A549 (cell line): Measurements from ENCODE around the gene ATP6V0A1. TPM values are rescaled to one million over a fixed set of nuclear protein-coding genes. Genes with fewer than 3 reads are reported as not detected.

Experiments used
- ATAC-seq, 2 experiments: fragments of 200-7000 bp in 1 of 2; fragments of >200 bp in 1 of 2; cut with Nextera tagmentation in 1 of 2; cut with Tn5 transposase in 1 of 2; 3 replicates each; pipeline versions ENCODE4 v1.8.0 to v1.9.1; 2018 to 2020; ENCODE audit warnings: mild to moderate bottlenecking in 1 of 2, moderate library complexity in 1 of 2
- CTCF ChIA-PET: fragments of 300-600 bp; sonication (Branson Sonifier 250); formaldehyde crosslinking; extraction: SDS; loops from one replicate; lab custom pipeline; 2021; ENCODE audit warnings: antibody characterized with exemption, inconsistent platforms; lab: Yijun Ruan, JAX
- POLR2A ChIA-PET: fragments of 350-600 bp; formaldehyde crosslinking; extraction: SDS; loops from one replicate; lab custom pipeline; 2021; ENCODE audit warnings: antibody characterized with exemption, inconsistent platforms; lab: Yijun Ruan, JAX
- DNase-seq, 2 experiments: peaks; one replicate each; pipeline versions ENCODE4 v3.0.0 to v3.0.0-alpha.2; 2011 to 2016; ENCODE audit warnings: low read depth in 1 of 2, low spot score in 1 of 2
- FAIRE-seq: peaks from 2 replicates; lab custom pipeline; 2011; peaks lifted over from hg19 to GRCh38; lab: Jason Lieb, UNC
- H3K27ac ChIP-seq, 2 experiments: fragments of >200 bp; sonication (Bioruptor Twin); formaldehyde crosslinking; 3 replicates each; pipeline ENCODE4 v1.5.1; 2016 to 2017
- H3K4me1 ChIP-seq: fragments of >200 bp; sonication (Bioruptor Twin); formaldehyde crosslinking; 3 replicates; pipeline ENCODE4 v1.6.1; 2016
- H3K4me2 ChIP-seq: fragments of >200 bp; sonication (Bioruptor Twin); formaldehyde crosslinking; 3 replicates; pipeline ENCODE4 v1.6.1; 2016
- H3K4me3 ChIP-seq: fragments of >200 bp; sonication (Bioruptor Twin); formaldehyde crosslinking; 3 replicates; pipeline ENCODE4 v1.5.1; 2016
- H3K9me3 ChIP-seq: fragments of >200 bp; sonication (Bioruptor Twin); formaldehyde crosslinking; 3 replicates; pipeline ENCODE4 v1.6.1; 2016
- CBX2 ChIP-seq: fragments of 200-600 bp; sonication (generic); IDR thresholded peaks from 2 replicates; pipeline ENCODE4 v1.6.1; 2016; ENCODE audit warnings: low read depth, mild to moderate bottlenecking, borderline replicate concordance
- CHD4 ChIP-seq: fragments of 200-600 bp; sonication (generic); IDR thresholded peaks from 2 replicates; pipeline ENCODE4 v1.6.1; 2016; ENCODE audit warnings: antibody characterized with exemption, mild to moderate bottlenecking, borderline replicate concordance
- EHMT2 ChIP-seq: fragments of 200-600 bp; sonication (generic); IDR thresholded peaks from 2 replicates; pipeline ENCODE4 v1.6.1; 2016; ENCODE audit warnings: antibody characterized with exemption, low read depth, mild to moderate bottlenecking, moderate library complexity
- FOSB ChIP-seq: fragments of 250-450 bp; sonication (Bioruptor Pico); IDR thresholded peaks from 2 replicates; pipeline ENCODE4 v1.5.0; 2020; ENCODE audit warnings: mild to moderate bottlenecking, moderate library complexity
- FOSL2 ChIP-seq, 2 experiments: fragments of 450-650 bp in 1 of 2; fragments of >200 bp in 1 of 2; sonication (Bioruptor Twin) in 1 of 2; formaldehyde crosslinking; IDR thresholded peaks; 2 replicates each; pipeline versions ENCODE4 v1.5.0 to v1.6.1; 2016 to 2020; ENCODE audit warnings: mild to moderate bottlenecking in 1 of 2, moderate library complexity in 1 of 2
- FOXS1 ChIP-seq: fragments of 250-450 bp; sonication (Bioruptor Pico); IDR thresholded peaks from 2 replicates; pipeline ENCODE4 v1.5.0; 2020; ENCODE audit warnings: mild to moderate bottlenecking, moderate library complexity
- HDAC2 ChIP-seq: fragments of 200-600 bp; sonication (generic); IDR thresholded peaks from 2 replicates; pipeline ENCODE4 v1.6.1; 2016
- HOXA7 ChIP-seq: fragments of 250-450 bp; sonication (Bioruptor Pico); IDR thresholded peaks from 2 replicates; pipeline ENCODE4 v1.5.0; 2020; ENCODE audit warnings: mild to moderate bottlenecking, moderate library complexity
- HOXB13 ChIP-seq: fragments of 250-450 bp; sonication (Bioruptor Pico); IDR thresholded peaks from 2 replicates; pipeline ENCODE4 v1.5.0; 2020; ENCODE audit warnings: low read depth, mild to moderate bottlenecking, moderate library complexity
- HOXB5 ChIP-seq: fragments of 250-450 bp; sonication (Bioruptor Pico); IDR thresholded peaks from 2 replicates; pipeline ENCODE4 v1.5.0; 2020; ENCODE audit warnings: mild to moderate bottlenecking, moderate library complexity
- JUN ChIP-seq, 2 experiments: fragments of >200 bp; sonication (Bioruptor Twin); formaldehyde crosslinking; IDR thresholded peaks; 2 replicates in 1 of 2; 3 replicates in 1 of 2; pipeline ENCODE4 v1.6.1; 2016 to 2017
- JUNB ChIP-seq: fragments of >200 bp; sonication (Bioruptor Twin); formaldehyde crosslinking; IDR thresholded peaks from 2 replicates; pipeline ENCODE4 v1.6.1; 2016
- KDM1A ChIP-seq: fragments of 200-600 bp; sonication (generic); IDR thresholded peaks from 2 replicates; pipeline ENCODE4 v1.6.1; 2016; ENCODE audit warnings: low read depth, mild to moderate bottlenecking
- MAZ ChIP-seq: fragments of 150-350 bp; IDR thresholded peaks from 2 replicates; pipeline ENCODE4 v1.6.1; 2014; ENCODE audit warnings: antibody characterized with exemption, low read depth, low read length, borderline replicate concordance
- NFE2L2 ChIP-seq: fragments of 150-350 bp; conservative IDR thresholded peaks from 2 replicates; pipeline ENCODE4 v1.6.1; 2014; ENCODE audit warnings: low read length
- POLR2A ChIP-seq: IDR thresholded peaks from 2 replicates; pipeline ENCODE4 v1.6.1; 2012; ENCODE audit warnings: mild to moderate bottlenecking, low read length
- RAD21 ChIP-seq, 2 experiments: fragments of >200 bp in 1 of 2; sonication (Bioruptor Twin) in 1 of 2; formaldehyde crosslinking in 1 of 2; IDR thresholded peaks in 1 of 2; conservative IDR thresholded peaks in 1 of 2; 2 replicates in 1 of 2; 3 replicates in 1 of 2; pipeline ENCODE4 v1.6.1; 2012 to 2018; ENCODE audit warnings: inconsistent platforms in 1 of 2
- RARB ChIP-seq: fragments of 250-450 bp; sonication (Bioruptor Pico); IDR thresholded peaks from 2 replicates; pipeline ENCODE4 v1.8.0; 2021; ENCODE audit warnings: mild to moderate bottlenecking, moderate library complexity
- RCOR1 ChIP-seq: fragments of 150-350 bp; IDR thresholded peaks from 2 replicates; pipeline ENCODE4 v1.6.1; 2014; ENCODE audit warnings: antibody characterized with exemption, low read length, low read depth
- TFCP2L1 ChIP-seq: fragments of 250-450 bp; sonication (Bioruptor Pico); IDR thresholded peaks from 2 replicates; pipeline ENCODE4 v1.5.0; 2021; ENCODE audit warnings: mild to moderate bottlenecking
- TP53 ChIP-seq: fragments of 250-450 bp; sonication (Bioruptor Pico); IDR thresholded peaks from 2 replicates; pipeline ENCODE4 v1.5.0; 2021; ENCODE audit warnings: mild to moderate bottlenecking, moderate library complexity
- ZC3H11A ChIP-seq: fragments of 450-650 bp; IDR thresholded peaks from 2 replicates; pipeline ENCODE4 v1.6.1; 2014; ENCODE audit warnings: antibody characterized with exemption, mild to moderate bottlenecking
- ZFP36 ChIP-seq: fragments of 450-650 bp; IDR thresholded peaks from 2 replicates; pipeline ENCODE4 v1.6.1; 2014; ENCODE audit warnings: borderline replicate concordance; ENCODE audit not compliant: partially characterized antibody
- WGBS: methylation state at CpG from one replicate; pipeline ENCODE4 v1.1.6; 2017; ENCODE audit errors: missing lambda C conversion rate; 5-methylcytosine and 5-hydroxymethylcytosine counted together
- polyA plus RNA-seq, 4 experiments: library from polyadenylated mRNA; depleted of rRNA in 3 of 4; stranded (reverse); fragments of >200 nt; fragmentation: RNase III in 1 of 4; extraction: RNeasy Plus Mini Kit Qiagen cat#74134 plus additional on column Dnase treatment in 1 of 4; gene quantifications; 2 replicates in 3 of 4; 3 replicates in 1 of 4; pipeline ENCODE4 v1.2.3, GENCODE V29; 2011 to 2017
- TF ChIP-seq, protein P1 (sequence below): fragments of 250-450 bp; sonication (Bioruptor Pico); IDR thresholded peaks from 2 replicates; pipeline ENCODE4 v1.5.0; 2021; ENCODE audit warnings: mild to moderate bottlenecking, moderate library complexity, borderline replicate concordance
- TF ChIP-seq, protein P2 (sequence below): fragments of >200 bp; sonication (Bioruptor Twin); formaldehyde crosslinking; IDR thresholded peaks from 3 replicates; pipeline ENCODE4 v1.6.1; 2016
- TF ChIP-seq, protein P3 (sequence below): fragments of 450-650 bp; IDR thresholded peaks from 2 replicates; pipeline ENCODE4 v1.6.1; 2014; ENCODE audit warnings: antibody characterized with exemption
- TF ChIP-seq, protein P4 (sequence below): IDR thresholded peaks from 2 replicates; pipeline ENCODE4 v1.6.1; 2012
- TF ChIP-seq, protein P5 (sequence below): fragments of >200 bp; sonication (Bioruptor Twin); formaldehyde crosslinking; IDR thresholded peaks from 3 replicates; pipeline ENCODE4 v1.5.1; 2016

ATP6V0A1 gene
- polyA plus RNA-seq, 2 of the 4 experiments (the other 2 are of a cell fraction): 27.3 to 33.7 TPM

DNA sequence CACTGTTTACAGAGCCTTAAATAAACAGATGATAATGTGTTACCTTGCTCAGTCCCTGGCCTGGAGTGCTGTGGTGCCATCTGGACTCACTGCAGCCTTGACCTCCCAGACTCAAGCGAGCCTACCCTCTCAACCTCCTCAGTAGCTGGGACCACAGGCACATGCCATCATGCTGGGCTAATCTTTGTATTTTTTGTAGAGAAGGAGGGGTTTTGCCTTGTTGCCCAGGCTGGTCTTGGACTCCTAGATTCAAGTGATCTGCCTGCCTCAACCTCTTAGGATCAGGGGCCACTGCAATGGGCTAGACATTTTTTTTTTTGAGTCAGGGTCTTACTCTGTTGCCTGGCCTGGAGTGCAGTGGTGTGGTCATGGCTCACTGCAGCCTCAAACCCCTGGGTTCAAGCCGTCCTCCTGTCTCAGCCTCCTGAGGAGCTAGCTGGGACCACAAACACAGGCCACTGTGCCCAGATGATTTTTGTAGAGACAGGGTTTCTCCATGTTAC lies 72.3 kb downstream of the ATP6V0A1 start:
- Histone ChIP-seq H3K4me1 (peaks cover 49% of the 10 kb centered on the region), H3K9me3 (no peaks in the 10 kb centered on the region), H3K27ac (peak overlapping the region; percentile 77 to 85), H3K4me3 (no peak overlapping the region), H3K4me2 (peak overlapping the region; percentile 72)
- POLR2A ChIA-PET: interaction anchor here (1.2 kb wide), 1 partner anchor 108 kb away, joined by 4 read pairs; the partner anchor contains the start of gene CAVIN1
- no peak for FAIRE-seq
- TF ChIP-seq, protein P1, sequence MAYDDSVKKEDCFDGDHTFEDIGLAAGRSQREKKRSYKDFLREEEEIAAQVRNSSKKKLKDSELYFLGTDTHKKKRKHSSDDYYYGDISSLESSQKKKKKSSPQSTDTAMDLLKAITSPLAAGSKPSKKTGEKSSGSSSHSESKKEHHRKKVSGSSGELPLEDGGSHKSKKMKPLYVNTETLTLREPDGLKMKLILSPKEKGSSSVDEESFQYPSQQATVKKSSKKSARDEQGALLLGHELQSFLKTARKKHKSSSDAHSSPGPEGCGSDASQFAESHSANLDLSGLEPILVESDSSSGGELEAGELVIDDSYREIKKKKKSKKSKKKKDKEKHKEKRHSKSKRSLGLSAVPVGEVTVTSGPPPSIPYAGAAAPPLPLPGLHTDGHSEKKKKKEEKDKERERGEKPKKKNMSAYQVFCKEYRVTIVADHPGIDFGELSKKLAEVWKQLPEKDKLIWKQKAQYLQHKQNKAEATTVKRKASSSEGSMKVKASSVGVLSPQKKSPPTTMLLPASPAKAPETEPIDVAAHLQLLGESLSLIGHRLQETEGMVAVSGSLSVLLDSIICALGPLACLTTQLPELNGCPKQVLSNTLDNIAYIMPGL: no peak
- TF ChIP-seq FOXS1 (CRISPR knock-in tag) (no peak), RCOR1 (no peak), EHMT2 (no peak), HOXA7 (CRISPR knock-in tag) (no peak), JUN (IDR thresholded peaks at IDR 0.05) (no peak), CBX2 (no peak), KDM1A (no peak), HDAC2 (no peak), ZC3H11A (no peak), TFCP2L1 (no peak), HOXB5 (CRISPR knock-in tag) (no peak), RAD21 (conservative IDR thresholded peaks at IDR 0.05 in 1 of 2, IDR thresholded peaks at IDR 0.05 in 1 of 2) (no peak), RARB (no peak), JUNB (no peak), TP53 (CRISPR knock-in tag) (no peak)
- TF ChIP-seq, protein P2, sequence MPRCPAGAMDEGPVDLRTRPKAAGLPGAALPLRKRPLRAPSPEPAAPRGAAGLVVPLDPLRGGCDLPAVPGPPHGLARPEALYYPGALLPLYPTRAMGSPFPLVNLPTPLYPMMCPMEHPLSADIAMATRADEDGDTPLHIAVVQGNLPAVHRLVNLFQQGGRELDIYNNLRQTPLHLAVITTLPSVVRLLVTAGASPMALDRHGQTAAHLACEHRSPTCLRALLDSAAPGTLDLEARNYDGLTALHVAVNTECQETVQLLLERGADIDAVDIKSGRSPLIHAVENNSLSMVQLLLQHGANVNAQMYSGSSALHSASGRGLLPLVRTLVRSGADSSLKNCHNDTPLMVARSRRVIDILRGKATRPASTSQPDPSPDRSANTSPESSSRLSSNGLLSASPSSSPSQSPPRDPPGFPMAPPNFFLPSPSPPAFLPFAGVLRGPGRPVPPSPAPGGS: no peak
- TF ChIP-seq, protein P3, sequence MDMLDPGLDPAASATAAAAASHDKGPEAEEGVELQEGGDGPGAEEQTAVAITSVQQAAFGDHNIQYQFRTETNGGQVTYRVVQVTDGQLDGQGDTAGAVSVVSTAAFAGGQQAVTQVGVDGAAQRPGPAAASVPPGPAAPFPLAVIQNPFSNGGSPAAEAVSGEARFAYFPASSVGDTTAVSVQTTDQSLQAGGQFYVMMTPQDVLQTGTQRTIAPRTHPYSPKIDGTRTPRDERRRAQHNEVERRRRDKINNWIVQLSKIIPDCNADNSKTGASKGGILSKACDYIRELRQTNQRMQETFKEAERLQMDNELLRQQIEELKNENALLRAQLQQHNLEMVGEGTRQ: no peak
- TF ChIP-seq, protein P4, sequence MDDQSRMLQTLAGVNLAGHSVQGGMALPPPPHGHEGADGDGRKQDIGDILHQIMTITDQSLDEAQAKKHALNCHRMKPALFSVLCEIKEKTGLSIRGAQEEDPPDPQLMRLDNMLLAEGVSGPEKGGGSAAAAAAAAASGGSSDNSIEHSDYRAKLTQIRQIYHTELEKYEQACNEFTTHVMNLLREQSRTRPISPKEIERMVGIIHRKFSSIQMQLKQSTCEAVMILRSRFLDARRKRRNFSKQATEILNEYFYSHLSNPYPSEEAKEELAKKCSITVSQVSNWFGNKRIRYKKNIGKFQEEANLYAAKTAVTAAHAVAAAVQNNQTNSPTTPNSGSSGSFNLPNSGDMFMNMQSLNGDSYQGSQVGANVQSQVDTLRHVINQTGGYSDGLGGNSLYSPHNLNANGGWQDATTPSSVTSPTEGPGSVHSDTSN: no peak
- CTCF ChIA-PET: interaction anchor here (0.9 to 11.5 kb wide), 10 partner anchors 11 to 349 kb away, joined by 3 to 231 read pairs (median 6); no protein-coding TSS in a partner anchor
- 59% methylated on average over 2 of the region's 2 CpGs for WGBS
- DNase-seq: no peak
- peak in 1 of 2 experiments; percentile 6; a peak in 1 of 6 replicates for ATAC-seq

DNA sequence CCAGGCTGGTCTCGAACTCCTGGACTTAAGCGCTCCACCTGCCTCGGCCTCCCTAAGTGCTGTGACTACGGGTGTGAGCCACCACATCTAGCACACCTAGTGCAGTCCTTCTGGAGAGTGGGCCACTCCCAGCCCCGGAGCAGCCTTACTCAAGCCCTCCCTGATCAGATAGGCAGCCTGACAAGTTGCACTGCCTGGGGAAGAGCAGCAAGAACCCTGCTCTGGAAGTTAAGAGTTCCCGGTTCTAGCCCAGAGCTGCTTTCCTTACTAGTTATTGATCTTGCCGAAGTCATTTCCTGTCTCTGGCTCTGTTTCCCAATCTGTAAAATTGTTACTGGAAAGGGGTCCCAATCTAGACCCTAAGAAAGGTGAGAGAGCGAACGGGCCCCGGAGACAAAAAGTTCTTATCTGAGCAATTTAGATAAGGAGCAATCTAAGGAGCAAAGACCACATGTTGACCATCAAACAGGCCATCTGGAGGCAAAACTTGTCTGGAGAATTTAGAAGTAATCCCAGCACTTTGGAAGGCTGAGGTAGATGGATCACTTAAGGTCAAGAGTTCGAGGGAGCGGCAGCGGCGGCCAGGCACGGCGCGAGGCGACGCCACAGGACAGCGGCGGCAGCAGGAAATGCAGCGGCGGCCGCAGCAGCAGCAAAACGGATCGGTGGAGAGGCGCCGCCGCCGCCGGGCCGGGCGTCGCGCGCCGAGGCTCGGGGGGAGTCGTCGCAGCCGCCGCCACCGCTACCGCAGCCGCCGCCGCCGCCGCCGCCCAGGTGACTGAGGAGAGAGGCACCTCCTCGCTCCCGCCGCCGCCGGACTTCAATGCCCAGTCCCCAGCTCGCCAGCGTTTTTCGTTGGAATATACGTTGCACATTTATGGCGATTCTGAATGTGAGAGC lies 73.0 kb downstream of the ATP6V0A1 start:
- peak; percentile 45 to 55 for ATAC-seq
- FAIRE-seq: no peak
- peak overlapping the region; percentile 55 for H3K4me3 ChIP-seq
- H3K27ac ChIP-seq: peak overlapping the region; percentile 77 to 85
- 13% methylated on average over 60 of the region's 60 CpGs for WGBS
- POLR2A ChIA-PET: interaction anchor here (0.6 to 1.2 kb wide), 3 partner anchors 109 to 254 kb away, joined by 4 to 6 read pairs (median 6); partner anchors contain the start of genes CAVIN1 and STAT5A
- CTCF ChIA-PET: interaction anchor here (0.8 to 11.5 kb wide), 17 partner anchors 9 to 595 kb away, joined by 3 to 231 read pairs (median 4); no protein-coding TSS in a partner anchor
- H3K4me2 ChIP-seq: peak overlapping the region; percentile 72
- no peaks in the 10 kb centered on the region for H3K9me3 ChIP-seq
- peaks cover 43% of the 10 kb centered on the region for H3K4me1 ChIP-seq
- peak in 1 of 2 experiments; percentile 86 for DNase-seq
- TF ChIP-seq FOSL2 (IDR thresholded peaks at IDR 0.05): no peak
- TF ChIP-seq FOSL2 (CRISPR knock-in tag; IDR thresholded peaks at IDR 0.05): no peak
- no peak for TF ChIP-seq CHD4
- no peak for TF ChIP-seq MAZ
- no peak for TF ChIP-seq NFE2L2
- TF ChIP-seq, protein P4: no peak
- TF ChIP-seq, protein P5, sequence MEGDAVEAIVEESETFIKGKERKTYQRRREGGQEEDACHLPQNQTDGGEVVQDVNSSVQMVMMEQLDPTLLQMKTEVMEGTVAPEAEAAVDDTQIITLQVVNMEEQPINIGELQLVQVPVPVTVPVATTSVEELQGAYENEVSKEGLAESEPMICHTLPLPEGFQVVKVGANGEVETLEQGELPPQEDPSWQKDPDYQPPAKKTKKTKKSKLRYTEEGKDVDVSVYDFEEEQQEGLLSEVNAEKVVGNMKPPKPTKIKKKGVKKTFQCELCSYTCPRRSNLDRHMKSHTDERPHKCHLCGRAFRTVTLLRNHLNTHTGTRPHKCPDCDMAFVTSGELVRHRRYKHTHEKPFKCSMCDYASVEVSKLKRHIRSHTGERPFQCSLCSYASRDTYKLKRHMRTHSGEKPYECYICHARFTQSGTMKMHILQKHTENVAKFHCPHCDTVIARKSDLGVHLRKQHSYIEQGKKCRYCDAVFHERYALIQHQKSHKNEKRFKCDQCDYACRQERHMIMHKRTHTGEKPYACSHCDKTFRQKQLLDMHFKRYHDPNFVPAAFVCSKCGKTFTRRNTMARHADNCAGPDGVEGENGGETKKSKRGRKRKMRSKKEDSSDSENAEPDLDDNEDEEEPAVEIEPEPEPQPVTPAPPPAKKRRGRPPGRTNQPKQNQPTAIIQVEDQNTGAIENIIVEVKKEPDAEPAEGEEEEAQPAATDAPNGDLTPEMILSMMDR: peak; percentile 50; the same call in 2 of the 3 replicates
- no peak for TF ChIP-seq HOXB13
- TF ChIP-seq FOSB: no peak
- TF ChIP-seq RARB: 0 out of 2 replicates have a peak, but pooled peaks have one; percentile 40
- TF ChIP-seq POLR2A: peak; percentile 57
- TF ChIP-seq ZC3H11A: no peak
- TF ChIP-seq ZFP36: no peak
